Stimulated activated CD8-positive, alpha-beta memory T cell treated with anti-CD3 and anti-CD28 coated beads, Interleukin-12 subunit alpha, Interleukin-12 subunit beta, amount 100 ng/mL, for 1 hour (primary cell): ENCODE measurements around the gene SFT2D1.
A peak's percentile ranks its signal among the peaks of the same experiment; 100 is the strongest.

Experiments used
- DNase-seq: peaks from one replicate; pipeline ENCODE4 v3.0.0-alpha.2; 2020; ENCODE audit warnings: low read depth

The SFT2D1 gene

DNA sequence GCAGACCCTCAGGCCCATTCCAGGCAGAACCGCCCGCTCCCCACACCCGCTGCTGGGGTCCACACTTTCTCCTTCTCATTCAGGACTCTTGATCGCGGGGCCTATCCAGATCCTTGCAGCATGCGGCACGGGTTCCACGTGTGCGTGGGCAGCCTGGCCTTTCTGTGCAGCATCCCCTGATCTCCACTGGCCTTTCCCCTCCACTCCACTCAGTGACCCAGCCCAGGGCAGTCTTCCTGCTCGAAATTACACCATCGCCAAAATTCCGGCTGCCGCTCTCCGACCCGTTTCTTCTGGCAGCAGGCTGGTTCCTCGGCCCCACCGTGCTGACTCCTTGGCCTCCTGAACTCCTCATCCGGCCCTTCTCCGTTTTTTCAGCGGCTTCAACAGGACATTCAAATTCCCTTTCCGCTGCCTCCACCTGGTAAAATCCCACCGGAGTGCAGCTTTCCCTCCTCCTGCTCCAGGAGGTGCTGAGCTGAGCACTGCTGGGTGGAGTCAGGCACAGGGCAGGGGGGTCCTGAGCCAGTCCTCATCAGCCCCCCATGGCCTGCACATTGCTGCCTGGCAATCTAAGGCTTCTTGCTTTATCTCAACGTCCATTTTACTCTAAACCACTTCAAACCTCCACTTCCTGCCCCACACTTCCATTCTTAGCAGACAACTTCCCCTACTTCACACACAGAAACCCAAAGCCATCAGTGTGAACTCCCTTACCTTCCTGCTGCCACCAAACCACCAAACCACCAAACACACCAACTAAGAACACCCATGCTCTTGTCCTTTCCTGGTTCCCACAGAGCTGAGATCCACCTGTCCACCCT is 9.0 kb downstream of the SFT2D1 start:
- DNase-seq, result no peak

DNA sequence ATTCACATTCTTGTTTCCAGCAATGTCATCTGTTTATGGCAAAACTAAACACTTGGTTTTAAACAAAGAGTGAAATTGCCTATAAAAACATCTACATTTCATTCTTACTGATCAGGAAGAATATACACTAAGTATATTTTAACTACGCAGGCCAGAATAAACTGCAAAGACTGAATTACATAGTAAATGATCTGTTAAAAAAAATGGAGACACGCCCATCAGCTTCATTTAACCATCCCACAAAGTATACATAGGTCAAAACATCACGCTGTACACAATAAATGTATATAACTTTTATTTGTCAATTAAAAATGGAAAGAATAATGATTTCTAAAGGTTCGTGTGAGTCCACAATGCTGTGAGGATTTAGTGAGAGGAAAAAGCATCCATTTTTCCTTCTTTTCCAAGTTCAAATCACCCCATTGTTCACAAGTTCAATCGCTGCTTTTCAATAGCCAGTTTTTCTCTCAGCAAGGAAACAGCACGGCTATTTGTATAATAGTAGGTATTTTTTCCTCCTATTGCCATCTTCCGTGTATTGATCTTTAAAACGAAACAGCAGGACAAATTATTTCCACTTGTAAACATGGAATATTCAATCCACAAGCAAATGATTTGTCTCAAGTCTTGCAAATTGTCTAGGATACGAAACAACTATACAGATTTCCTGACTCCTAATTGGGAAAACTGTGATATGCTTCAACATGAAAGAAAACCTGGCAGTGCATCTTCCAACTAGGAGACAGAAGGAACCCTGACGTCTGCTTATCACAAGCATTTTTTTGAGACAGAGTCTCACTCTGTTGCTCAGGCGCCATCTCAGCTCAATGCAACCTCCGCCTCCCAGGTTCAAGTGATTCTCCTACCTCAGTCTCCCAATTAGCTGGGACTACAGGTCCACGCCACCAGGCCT is 10.6 kb downstream of the SFT2D1 start:
- DNase-seq, result no peak

DNA sequence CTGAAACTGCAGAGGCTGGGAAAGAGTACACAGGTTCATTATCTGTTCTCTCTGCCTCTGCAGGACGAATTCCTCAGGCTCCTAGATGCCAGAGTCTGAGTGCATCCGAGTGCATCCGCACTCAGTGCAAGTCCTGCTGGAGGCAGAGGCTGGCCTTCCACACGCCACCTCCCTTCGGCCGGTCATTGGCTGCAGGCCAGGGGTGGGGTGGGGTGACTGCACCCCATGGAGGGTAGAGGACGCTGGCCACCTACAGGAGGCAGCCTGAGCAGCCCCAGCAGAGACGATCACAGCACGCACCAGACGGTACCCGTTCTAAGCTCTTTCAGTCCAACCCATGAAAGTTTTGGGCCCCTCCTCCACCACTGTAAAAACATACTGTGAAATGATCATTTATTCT is 11.7 kb downstream of the SFT2D1 start:
- no peak for DNase-seq

DNA sequence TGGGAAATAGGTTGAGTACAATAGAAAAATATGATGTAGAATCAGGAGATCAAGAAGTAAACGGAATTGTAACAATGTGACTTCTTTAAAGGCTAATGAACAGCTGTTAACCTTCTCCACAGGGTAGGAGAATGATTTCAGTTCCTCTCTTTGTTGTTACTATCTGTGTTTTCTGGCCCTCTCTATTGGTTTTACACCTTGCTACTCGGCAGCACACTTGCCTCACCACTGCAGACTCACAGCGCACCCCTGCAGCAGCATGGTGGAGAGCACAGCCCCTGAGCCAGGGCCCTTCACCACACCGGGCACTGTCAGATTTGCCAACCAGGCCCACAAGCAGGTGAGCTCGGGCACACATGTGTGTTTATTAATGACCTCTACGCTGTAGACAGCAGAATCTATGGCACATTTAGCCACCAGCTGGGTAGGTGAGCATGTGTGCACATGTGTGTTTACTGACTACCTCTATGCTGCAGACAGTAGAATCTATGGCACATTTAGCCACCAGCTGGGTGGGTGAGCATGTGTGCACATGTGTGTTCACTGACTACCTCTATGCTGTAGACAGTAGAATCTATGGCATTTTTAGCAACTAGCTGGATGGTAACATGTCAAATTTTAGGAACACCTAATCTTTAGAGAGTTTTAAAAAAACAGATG is 16.8 kb downstream of the SFT2D1 start:
- DNase-seq, result no peak

DNA sequence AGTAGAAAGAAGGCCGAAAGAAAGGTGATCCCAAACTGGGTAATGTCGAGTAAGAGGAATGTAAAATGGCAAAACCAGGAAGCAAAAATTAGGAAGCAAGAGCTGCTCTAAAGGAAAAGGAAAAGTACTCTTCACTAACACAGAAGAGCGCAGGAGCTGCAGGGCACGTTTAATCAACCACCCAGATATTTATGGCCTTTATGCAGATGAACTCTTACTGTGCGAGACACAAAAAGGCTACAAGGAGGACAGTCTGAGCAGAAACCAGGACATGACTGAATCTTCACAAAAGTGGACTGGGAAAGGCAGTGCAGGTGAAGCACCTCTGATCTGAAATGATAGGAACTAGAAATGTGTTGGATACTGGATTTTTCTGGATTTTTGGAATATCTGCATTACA is 18.9 kb downstream of the SFT2D1 start:
- DNase-seq, result no peak

DNA sequence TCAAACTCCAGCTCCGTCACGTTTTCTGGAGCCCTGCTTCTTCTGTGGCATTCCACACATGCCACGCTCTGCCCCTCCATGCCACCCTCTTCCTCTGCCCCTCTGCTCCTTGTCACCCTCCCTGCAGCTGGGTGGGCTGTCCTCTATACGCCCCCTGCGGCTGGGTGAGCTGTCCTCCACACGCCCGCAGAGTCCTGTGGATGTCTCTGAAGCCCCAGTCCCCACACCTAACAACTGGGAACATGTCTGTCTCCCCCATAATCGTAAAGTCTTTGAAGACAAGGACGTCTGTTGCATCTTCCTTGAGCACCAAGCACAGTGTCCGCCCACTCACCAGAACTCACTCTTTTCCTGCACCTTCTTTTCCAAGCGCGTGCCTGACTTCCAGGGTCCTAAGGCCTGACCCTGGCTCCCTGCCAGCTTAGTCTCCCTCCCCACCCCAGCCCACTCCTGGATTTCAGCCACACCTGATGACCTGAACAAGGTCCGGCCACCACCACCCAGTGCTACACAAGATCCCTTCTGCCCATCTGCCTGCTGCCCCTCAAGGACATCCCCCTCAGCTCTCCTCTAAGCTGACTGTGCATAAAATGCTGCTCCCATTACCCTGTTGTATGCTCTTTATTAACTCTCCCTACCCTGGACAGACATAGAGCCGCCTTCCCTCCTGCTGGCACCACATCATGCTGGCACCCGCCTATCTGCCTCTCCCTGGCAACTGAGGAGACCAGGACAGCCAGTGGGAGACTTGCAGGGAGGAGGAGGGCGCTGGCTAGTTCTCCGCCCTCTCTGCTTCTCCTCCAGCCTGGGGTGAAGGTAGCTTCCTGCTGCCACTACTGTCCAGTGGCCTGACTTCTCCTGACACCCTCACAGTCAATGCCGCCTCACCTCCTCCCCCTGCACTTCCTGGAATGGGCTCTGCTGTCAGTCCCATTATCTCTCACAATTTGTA is 23.4 kb downstream of the SFT2D1 start:
- no peak for DNase-seq

DNA sequence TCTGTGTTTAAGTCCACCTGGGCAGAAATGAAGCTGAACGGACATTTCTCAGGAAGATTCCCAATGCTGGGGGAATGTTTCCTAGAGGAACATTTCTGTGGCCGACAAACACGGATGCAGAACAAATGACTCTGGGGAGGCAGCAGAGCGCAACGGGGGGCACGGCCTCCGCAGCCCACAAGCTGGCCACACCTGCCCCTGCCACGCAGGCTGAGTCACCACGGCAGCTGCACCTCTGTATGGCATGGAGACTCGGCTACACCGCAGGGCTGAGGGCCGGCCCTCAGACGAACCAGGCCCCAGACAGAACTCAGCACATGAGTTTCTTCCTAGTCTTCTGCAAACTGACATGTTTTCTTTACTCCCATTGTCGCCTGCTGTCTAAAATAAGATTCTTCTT is 24.1 kb downstream of the SFT2D1 start:
- no peak for DNase-seq

DNA sequence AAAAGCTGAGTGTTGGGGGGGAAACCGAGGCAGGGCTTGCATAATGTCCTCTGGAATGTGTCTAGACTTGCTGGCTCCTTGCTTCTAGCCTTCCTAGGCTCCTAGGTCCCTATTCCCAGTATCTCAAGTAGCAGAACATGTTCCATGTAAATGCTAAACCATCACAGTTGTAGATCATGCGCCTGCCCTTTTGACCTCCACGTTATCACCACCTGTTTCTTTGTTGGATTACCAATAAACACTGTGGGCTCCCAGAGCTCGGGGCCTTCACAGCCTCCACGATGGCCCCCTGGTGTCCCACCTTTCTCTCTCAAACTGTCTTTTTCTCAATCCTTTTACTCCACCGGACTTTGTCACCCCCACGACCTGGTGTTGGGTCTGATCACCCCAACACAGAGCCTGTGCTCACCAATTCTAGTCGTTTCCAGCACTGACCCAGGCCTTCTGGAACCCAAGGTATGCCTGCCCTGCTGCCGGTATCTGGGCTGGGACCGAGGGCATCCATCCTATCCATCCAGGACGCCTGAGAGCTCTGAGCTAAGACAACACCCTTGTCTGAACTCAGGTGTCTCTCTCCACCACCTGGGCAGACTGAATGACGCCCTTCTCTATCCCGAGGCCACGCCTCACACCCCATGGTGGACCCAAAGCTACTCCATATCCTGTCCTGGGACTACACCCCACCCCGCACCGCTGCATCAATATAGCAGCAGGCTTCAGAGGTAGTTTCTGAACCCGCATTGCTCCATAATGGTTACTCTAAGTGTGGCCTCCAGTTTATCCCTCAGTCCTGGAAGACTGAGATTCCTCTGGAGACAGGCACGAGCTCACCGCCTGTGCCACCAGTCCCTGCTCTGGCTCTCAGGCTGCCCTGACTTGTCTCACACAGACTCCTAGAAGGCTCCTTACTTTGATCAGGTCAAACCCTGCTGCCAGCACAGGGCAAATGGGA is 24.8 kb downstream of the SFT2D1 start:
- DNase-seq, result no peak

DNA sequence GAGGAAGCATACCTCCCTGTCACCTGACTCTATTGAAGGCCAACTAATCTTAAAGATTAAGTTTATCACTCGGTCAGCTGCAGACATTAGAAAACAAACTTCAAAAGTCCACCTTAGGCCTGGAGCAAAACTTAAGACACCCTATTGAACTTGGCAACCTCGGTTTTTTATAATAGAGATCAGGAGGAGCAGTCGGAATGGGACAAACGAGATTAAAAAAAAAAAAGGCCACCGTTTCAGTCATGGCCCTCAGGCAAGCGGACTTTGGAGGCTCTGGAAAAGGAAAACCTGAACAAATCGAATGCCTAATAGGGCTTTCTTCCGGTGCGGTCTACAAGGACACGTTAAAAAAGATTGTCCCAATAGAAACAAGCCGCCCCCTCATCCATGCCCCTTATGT is 26.9 kb downstream of the SFT2D1 start:
- no peak for DNase-seq

DNA sequence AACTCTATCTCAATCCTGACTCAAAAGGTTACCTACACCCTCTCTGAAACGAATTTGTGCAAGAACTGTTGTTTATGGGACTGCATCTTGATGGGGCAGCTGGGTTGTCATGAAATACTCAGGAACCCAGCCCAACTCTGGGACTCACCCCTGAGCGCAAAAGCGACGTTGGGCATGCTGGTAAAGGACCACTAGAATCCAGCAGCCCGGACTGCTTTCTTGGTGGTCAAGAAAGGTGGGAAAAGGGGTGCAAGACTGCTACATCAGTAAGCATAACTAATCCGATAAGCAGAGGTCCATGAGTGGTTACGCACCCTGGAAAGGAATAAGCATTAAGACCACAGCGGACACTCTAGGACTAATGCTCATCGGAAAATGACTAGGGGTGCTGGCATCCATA is 27.9 kb downstream of the SFT2D1 start:
- no peak for DNase-seq

DNA sequence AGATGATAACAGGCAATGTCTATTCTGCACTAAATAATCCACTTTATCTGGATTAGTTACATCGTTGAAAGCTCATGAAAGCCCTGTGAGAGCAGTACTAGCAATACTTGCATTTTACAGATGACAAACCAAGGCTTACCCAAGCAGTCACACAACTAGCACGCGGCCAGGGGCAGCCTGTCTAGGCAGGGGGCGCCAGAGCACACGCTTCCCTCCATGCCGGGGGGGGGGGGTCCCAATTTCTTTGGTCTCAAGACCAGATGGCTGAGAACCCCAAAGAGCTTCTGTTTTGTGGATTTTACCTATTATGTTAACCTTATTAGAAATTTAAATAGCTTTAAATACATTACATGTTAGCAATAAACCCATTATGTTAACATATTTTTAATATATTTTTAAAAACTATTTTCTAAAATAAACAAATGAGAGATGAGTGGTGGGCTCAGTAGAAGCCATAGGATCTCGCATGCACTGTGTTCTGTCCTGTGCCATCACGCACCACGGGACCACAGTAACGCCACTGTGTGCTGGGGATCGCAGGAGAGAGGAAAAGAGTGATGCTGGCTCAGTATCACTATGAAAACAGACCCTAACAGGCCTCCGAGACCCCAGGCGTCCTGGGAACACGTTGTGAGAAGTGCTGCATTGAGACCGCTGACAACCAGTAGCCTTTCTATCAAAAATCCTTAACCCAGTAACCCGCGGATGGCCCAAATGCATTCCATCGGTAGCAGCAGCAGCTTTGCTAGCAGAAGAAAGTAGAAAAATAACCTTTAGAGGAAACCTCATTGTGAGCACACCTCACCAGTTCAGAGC is 28.9 kb downstream of the SFT2D1 start:
- DNase-seq, result peak; percentile 16

DNA sequence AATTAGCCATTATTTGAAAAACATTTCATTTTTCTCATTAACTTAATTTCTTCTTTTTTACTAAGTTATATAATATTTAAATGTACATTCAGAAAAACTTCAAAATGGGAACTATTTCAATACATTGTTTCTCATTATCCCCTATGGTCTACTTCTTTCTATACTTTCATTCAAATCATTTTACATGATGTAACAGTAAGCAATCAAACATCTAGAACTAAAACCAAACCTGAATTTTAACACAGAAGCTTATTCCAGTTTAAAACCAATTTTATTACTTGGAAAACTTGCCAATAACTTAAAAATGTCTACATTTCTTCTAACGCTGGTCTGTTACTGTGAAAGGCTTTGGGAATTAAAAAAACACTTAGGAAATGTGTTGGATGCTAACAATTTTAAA is 29.5 kb downstream of the SFT2D1 start:
- no peak for DNase-seq

DNA sequence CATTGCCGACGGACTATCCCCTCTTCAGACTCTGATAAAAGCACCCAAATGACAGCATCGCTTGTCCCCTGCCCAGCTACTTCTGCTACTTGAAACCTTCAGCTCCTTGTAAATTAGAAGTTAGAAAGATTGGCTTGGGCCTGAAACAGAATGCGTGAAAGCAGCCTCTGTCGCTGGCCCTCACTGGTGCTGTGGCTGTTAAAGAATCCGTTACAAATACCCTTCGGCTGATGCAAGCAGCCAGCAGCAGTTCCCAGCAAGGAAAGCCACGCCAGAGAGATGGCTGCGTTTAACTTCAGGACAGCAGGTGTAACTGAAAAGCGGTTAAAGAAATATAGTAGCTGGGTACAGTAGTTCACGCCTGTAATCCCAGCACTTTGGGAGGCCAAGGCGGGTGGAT is 31.7 kb downstream of the SFT2D1 start:
- DNase-seq, result no peak

DNA sequence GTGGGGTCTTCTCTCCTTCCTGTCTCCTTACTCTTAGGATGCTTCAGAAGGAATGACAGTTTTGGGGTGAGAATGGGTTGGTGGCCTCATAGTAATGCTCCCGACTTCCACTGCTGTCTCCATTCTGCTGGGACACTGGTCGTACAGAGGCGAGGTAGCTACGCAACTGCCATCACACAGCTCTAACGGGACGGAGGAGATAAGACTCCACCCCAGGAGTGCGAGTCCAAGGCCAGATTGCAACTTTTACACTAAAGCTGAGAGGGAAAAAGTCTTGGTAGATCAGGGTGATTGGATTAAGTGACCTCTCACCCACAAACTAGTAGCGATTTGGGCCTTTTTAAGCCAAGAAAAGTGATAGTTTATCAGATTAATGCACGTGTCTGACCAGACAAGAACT is 32.4 kb downstream of the SFT2D1 start:
- DNase-seq, result no peak

DNA sequence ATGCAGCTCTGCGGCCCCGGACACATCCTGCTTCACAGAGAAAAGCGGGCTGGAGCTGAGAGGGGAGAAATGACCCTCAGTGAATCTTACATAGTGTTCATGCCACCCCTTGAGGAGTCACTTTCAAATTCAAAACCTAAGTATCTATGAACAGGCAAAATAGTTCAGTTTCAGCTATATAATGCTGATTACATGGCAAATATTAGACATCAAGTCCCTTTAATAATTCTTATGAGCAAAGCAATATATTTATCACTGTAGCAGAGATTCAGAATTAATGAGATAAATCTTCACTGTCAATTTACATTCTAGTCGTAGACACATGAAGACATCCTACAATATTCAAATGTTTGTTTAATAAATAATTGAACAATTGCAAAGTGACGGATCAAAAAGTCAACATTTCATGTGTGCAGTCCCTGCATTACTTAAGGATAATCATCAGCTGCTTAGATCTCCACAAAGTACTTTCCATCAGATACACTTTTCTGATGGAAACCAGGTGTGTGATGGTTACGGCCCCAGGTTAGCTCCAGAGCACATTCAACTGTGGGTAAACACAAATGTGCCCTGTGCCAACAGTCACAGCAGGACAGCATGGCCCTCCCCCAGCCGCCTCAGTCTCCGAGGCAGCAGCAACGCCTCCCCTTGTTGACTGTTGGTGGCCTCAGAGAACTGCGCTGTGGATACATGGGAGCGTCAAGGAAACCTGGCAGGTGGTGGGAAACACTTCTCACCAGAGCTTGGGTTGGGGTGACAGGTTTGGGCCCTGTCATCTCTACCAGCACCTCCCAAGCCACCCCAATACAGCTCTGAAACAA is 33.4 kb downstream of the SFT2D1 start:
- DNase-seq, result no peak

DNA sequence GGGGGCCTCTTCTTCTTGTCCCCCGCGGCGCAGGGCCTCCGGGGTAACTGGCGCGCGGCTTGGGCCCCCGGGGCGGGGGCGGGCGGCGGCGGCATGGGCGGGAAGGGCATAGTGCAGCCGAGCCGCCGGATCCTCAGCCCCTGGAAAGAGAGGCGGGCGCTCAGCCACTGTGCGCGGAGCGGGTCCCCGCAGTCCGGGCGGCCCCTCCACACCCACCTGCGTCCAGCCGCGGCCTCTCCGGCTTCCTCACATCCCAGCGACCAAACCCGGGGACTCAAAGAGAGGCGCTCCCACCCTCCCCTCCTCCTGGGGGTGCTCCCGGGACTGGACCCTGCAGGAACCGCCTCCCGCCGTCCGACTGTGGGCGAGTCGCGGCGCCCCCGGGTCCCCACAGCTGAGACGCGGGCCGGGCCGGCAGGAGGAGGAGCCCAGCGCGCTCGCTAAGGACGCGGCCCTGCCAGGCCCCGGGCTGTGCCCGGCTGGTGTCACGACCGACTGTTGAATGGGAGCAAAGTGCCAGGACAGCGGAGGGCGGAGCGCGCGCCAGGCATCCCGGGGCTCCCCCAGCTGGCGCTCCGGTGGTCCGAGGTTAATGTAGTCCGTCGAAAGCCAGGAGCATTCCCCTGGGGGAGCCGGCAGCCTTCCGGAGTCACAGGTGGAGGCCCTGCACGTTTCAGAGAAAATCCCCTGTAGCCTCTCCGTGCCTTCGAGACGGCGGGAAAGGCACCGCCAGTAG is 34.1 kb downstream of the SFT2D1 start, which contains the start of gene PRR18:
PRR18 (minus strand) TSS at position 360 of the 736 bp plus-strand sequence; CDS start at position 110, 250 bp downstream.
- no peak for DNase-seq
